H4 (cell line): ENCODE results near the gene TSSK6. TPM values are rescaled to one million over a fixed set of nuclear protein-coding genes. Genes with fewer than 3 reads are reported as not detected.

Experiments
- DNase-seq: peaks from one replicate; pipeline ENCODE4 v3.0.0-alpha.2; 2015; ENCODE audit warnings: low spot score
- total RNA-seq: library from RNA; depleted of rRNA; stranded (reverse); fragments of >200 nt; shearing (Covaris generic); gene quantifications from 2 replicates; pipeline ENCODE4 v1.2.3, GENCODE V29; 2014

TSSK6 gene
- total RNA-seq, 1 experiment from 2014 or later, result 0.54 TPM

GRCh38 chr19:19530889-19531288, 15.5 kb upstream of the TSSK6 start:
- no peak for DNase-seq

- DNase-seq, result no peak
Measured at GRCh38 chr19:19530423-19530804, 15.1 kb upstream of the TSSK6 start.

GRCh38 chr19:19529783-19530422, 14.6 kb upstream of the TSSK6 start:
- DNase-seq, result no peak

- no peak for DNase-seq
Measured at GRCh38 chr19:19528721-19529490, 13.6 kb upstream of the TSSK6 start, which contains the start of gene YJEFN3. YJEFN3 (plus strand) TSS chr19:19528911; CDS start chr19:19528933, 22 bp downstream.

GRCh38 chr19:19527674-19528625, 12.6 kb upstream of the TSSK6 start:
- no peak for DNase-seq

- DNase-seq, result no peak
Measured at GRCh38 chr19:19527371-19527656, 12.0 kb upstream of the TSSK6 start.

- DNase-seq, result no peak
Measured at GRCh38 chr19:19526581-19527370, 11.4 kb upstream of the TSSK6 start.

GRCh38 chr19:19525611-19526380, 10.4 kb upstream of the TSSK6 start:
- DNase-seq, result no peak

GRCh38 chr19:19524053-19524452, 8.7 kb upstream of the TSSK6 start:
- no peak for DNase-seq

- DNase-seq, result no peak
Measured at GRCh38 chr19:19523177-19523576, 7.8 kb upstream of the TSSK6 start.

GRCh38 chr19:19520989-19521388, 5.6 kb upstream of the TSSK6 start:
- DNase-seq, result no peak

- no peak for DNase-seq
Measured at GRCh38 chr19:19517235-19517619, 1.9 kb upstream of the TSSK6 start.

GRCh38 chr19:19515642-19516519, 533 bp upstream of the TSSK6 start, which contains the start of gene NDUFA13:
NDUFA13 (plus strand) TSS chr19:19516225; CDS start chr19:19516239, 14 bp downstream.
- DNase-seq, result peak; percentile 89

- DNase-seq, result no peak
Measured at GRCh38 chr19:19514215-19514657, 1.1 kb downstream of the TSSK6 start.

- DNase-seq, result no peak
Measured at GRCh38 chr19:19513682-19514081, 1.7 kb downstream of the TSSK6 start.

- no peak for DNase-seq
Measured at GRCh38 chr19:19510432-19510831, 4.9 kb downstream of the TSSK6 start.

- DNase-seq, result no peak
Measured at GRCh38 chr19:19508217-19508616, 7.1 kb downstream of the TSSK6 start.

- DNase-seq, result no peak
Measured at GRCh38 chr19:19507354-19507753, 8.0 kb downstream of the TSSK6 start.

- no peak for DNase-seq
Measured at GRCh38 chr19:19506592-19506991, 8.8 kb downstream of the TSSK6 start.
